GM19023 (cell line): ENCODE measurements around the gene SSBP2.
A peak's percentile ranks its signal among the peaks of the same experiment; 100 is the strongest.
"Not testable (repeated sequence)": the region's sequence is repeated elsewhere in the genome, so short reads cannot be mapped to it uniquely, and the experiment has no call there.

Source experiments
- ATAC-seq: cut with Tn5 transposase; IDR thresholded peaks from one replicate; pipeline ENCODE4 v1.9.1; 2021; ENCODE audit warnings: mild to moderate bottlenecking, moderate library complexity; ENCODE audit not compliant: unreplicated experiment

Gene SSBP2

DNA sequence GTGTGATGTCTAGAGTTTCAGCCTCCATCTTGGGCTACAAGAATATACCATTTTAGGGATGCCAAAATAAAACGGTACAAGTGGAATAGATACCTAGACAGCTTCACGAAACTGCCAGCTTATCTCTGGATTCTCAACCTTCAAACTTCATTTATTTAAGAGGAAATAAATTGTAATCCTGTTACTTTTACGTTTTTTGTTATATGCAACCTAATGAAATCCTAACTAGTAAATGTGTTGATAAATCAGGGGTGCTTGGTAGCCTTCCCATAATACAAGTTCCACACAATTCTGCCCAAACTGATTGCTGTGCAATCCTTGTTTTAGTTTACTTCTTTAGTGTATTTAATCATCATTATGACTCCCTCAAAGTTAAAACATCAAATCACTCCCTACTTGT, 75.5 kb downstream of the SSBP2 start:
- no peak for ATAC-seq

DNA sequence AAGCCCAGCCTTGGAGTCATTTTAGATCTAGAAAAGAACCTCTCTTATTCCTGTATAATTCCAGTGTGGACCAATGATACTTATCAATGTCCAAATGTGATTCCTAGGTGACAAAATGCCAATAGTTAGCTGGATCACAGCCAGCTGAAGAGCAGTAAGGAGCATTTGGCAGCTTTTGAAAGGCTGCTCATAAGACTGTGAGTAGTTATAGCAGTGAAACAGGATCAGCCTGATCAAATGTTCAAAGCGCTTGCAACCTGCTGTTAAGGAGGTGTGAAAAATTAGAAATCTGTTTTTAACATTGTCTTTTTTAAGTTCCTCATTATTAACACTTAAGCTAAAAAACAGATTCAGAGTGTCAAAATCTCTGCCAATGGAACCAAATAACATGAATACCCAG, 85.1 kb downstream of the SSBP2 start:
- no peak for ATAC-seq

- not testable (repeated sequence) for ATAC-seq
Measured at GRCh38 chr5:81660624-81661023, 90.3 kb downstream of the SSBP2 start.

DNA sequence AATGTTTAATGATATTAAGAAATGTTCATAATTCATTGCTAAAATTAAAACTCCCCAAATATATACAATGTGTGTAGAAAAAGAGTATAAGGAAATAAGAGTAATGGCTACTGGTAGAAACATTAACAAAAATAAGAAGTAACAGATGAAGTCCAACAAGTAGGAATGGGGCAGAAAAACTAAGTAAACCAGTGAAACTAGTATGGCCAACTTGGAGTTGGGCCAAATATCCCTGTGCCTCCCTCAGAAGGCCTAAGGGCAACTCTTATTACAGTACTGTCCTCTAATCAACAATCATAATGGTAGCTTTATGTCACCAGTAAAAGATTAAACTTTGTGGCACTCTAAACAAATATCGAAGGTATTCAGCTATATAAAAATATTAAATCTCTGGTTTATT, 93.5 kb downstream of the SSBP2 start:
- no peak for ATAC-seq

- ATAC-seq, result no peak
Measured at GRCh38 chr5:81656783-81657182, 94.1 kb downstream of the SSBP2 start.

GRCh38 chr5:81650987-81651386, 99.9 kb downstream of the SSBP2 start:
- ATAC-seq, result no peak

GRCh38 chr5:81646469-81646995, 104.4 kb downstream of the SSBP2 start:
- no peak for ATAC-seq

GRCh38 chr5:81642210-81642609, 108.7 kb downstream of the SSBP2 start:
- ATAC-seq, result no peak

DNA sequence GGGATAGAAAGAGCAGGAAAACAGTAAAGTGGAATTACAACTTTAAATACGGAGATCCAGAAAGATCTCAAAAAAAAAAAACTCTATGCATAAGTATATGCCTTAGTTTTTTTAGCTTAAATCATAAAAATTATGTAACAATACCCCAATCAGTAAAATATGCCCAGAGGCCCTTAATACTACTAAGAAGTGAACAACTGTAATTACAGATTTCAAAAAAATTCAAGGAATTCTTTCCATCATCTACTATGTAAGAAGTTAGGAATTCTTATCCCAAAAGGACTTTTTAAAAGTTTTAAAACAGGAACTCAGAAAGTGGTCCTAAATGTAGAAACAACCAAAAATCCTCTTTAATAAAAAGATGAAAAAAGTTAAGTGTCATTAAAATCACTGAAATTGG, 111.3 kb downstream of the SSBP2 start:
- no peak for ATAC-seq

GRCh38 chr5:81638471-81638870, 112.4 kb downstream of the SSBP2 start:
- no peak for ATAC-seq

GRCh38 chr5:81633891-81634290, 117.0 kb downstream of the SSBP2 start:
- ATAC-seq, result no peak

DNA sequence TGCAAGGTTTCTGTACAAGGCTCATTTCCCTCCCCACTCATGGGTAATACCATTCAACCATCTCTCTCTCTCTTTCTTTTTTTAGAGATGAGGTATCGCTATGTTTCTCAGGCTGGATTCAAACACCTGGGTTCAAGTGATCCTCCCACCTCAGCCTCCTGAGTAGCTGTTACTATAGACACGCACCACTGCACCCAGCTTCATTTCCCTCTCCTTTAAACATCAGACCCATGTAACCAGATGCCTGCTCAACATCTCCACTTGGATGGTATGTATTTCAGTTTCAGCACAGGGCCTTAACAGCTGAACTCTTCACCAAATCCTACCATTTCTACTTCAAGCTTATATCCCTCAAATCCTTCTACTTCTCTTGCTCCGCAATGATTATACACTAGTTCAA, 117.4 kb downstream of the SSBP2 start:
- no peak for ATAC-seq

GRCh38 chr5:81632679-81633078, 118.2 kb downstream of the SSBP2 start:
- ATAC-seq, result no peak

DNA sequence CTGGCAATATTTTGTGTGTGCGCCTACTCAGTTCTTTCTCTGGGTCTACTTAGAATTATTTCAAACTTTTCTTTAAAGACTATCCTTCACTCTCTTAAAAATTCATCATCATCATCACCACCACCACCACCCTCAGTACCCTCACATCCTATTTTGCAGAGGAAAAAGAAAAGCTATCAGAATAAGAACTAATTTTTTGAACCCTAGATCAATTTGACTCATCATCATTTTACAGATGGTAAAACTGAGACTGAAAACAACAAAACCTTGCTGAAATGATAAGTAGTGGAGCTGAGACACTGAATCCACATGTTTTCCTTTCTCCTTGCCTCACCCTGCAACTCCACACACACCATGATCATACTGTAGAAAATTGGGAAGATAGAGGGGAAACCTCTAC, 119.3 kb downstream of the SSBP2 start:
- no peak for ATAC-seq

DNA sequence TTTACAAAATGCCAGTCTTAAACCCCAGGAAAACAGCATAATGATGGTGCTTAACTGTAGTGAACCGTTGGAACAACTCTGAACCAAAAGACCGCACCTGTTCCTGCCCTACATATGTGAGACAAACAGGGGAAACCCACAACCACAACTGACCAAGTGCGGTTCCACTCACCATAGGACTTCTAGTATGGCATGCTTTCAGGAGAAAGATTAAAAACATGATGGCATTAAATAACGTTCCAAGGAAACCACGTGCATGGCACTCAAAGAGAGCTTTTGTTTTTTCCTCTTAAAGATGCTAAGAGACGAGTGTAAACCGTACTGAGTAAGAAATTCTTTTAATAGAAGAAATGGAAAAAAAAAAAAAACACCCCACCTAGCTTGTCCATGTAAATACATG, 119.8 kb downstream of the SSBP2 start:
- peak; percentile 90 for ATAC-seq

- ATAC-seq, result no peak
Measured at GRCh38 chr5:81630684-81631083, 120.2 kb downstream of the SSBP2 start.

DNA sequence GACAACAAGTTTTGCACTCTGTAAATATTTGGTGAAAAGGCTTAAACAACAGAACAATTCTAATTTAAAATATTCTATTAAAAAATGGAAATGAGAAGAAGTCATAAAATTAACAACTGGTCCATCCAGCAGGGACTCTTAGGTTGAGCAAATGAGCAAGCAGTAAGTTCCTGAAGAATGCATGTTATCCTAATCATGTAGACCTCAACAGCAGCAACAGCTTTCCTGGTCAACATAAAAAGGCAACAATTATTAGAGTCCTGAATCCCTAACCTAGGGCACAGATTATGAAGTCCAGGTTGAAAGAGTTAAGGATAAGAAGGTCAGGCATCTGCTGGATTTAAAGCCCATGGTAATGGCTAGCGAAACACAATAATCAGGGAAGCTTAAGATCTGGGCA, 120.9 kb downstream of the SSBP2 start:
- no peak for ATAC-seq

- not testable (repeated sequence) for ATAC-seq
Measured at GRCh38 chr5:81628061-81628460, 122.8 kb downstream of the SSBP2 start.

GRCh38 chr5:81626524-81626923, 124.4 kb downstream of the SSBP2 start:
- ATAC-seq, result no peak

GRCh38 chr5:81609810-81610375, 141.0 kb downstream of the SSBP2 start:
- ATAC-seq, result no peak

GRCh38 chr5:81608976-81609375, 141.9 kb downstream of the SSBP2 start:
- ATAC-seq, result no peak

- no peak for ATAC-seq
Measured at GRCh38 chr5:81607693-81608092, 143.2 kb downstream of the SSBP2 start.

GRCh38 chr5:81606150-81606549, 144.7 kb downstream of the SSBP2 start:
- no peak for ATAC-seq
